GM04504 (cell line): Measurements from ENCODE around the gene DGKB.

Experiments used
- DNase-seq: peaks from one replicate; pipeline ENCODE4 v3.0.0-alpha.2; 2012; ENCODE audit warnings: low read depth

The DGKB gene

GRCh38 chr7:14821757-14822480 is 80.6 kb downstream of the DGKB start:
- peak; percentile 56 for DNase-seq

GRCh38 chr7:14818871-14819270 is 83.7 kb downstream of the DGKB start:
- no peak for DNase-seq

GRCh38 chr7:14817829-14818614 is 84.5 kb downstream of the DGKB start:
- no peak for DNase-seq

GRCh38 chr7:14807507-14807906 is 95.0 kb downstream of the DGKB start:
- no peak for DNase-seq

- peak; percentile 46 for DNase-seq
Measured at GRCh38 chr7:14806891-14807290, 95.7 kb downstream of the DGKB start.

- DNase-seq, result no peak
Measured at GRCh38 chr7:14805105-14805719, 97.3 kb downstream of the DGKB start.

GRCh38 chr7:14800664-14801063 is 101.9 kb downstream of the DGKB start:
- no peak for DNase-seq

GRCh38 chr7:14793151-14793550 is 109.4 kb downstream of the DGKB start:
- DNase-seq, result no peak

- no peak for DNase-seq
Measured at GRCh38 chr7:14787551-14787950, 115.0 kb downstream of the DGKB start.

- no peak for DNase-seq
Measured at GRCh38 chr7:14786314-14786895, 116.1 kb downstream of the DGKB start.

- no peak for DNase-seq
Measured at GRCh38 chr7:14777806-14778205, 124.7 kb downstream of the DGKB start.

GRCh38 chr7:14776266-14776665 is 126.3 kb downstream of the DGKB start:
- DNase-seq, result no peak

- no peak for DNase-seq
Measured at GRCh38 chr7:14773729-14774271, 128.8 kb downstream of the DGKB start.

- no peak for DNase-seq
Measured at GRCh38 chr7:14770614-14771013, 131.9 kb downstream of the DGKB start.

- no peak for DNase-seq
Measured at GRCh38 chr7:14769261-14769660, 133.3 kb downstream of the DGKB start.

GRCh38 chr7:14767716-14768425 is 134.7 kb downstream of the DGKB start:
- no peak for DNase-seq

GRCh38 chr7:14766747-14767146 is 135.8 kb downstream of the DGKB start:
- peak; percentile 40 for DNase-seq

GRCh38 chr7:14765731-14766130 is 136.8 kb downstream of the DGKB start:
- no peak for DNase-seq

- DNase-seq, result no peak
Measured at GRCh38 chr7:14762561-14762960, 140.0 kb downstream of the DGKB start.

- DNase-seq, result peak; percentile 85
Measured at GRCh38 chr7:14761510-14762296, 140.8 kb downstream of the DGKB start.
